GM12878 (cell line): ENCODE data around the gene MSI2. TPM values are rescaled to one million over a fixed set of nuclear protein-coding genes. Genes with fewer than 3 reads are reported as not detected.

Experiments
- ATAC-seq: fragments of 200-7000 bp; cut with Tn5 transposase; 3 replicates; pipeline ENCODE4 v1.9.1; 2020; ENCODE audit warnings: mild to moderate bottlenecking, moderate library complexity
- BruUV-seq: library from RNA; stranded (reverse); fragments of 400-500 nt; replicated peaks from 2 replicates; lab custom pipeline; 2021; lab: Mats Ljungman, UMichigan
- CTCF ChIA-PET: fragments of 300-600 bp; sonication (Branson Sonifier 250); formaldehyde crosslinking; extraction: SDS; loops from one replicate; lab custom pipeline; 2021; ENCODE audit warnings: inconsistent platforms; lab: Yijun Ruan, JAX
- POLR2A ChIA-PET: fragments of 350-600 bp; formaldehyde crosslinking; extraction: SDS; loops from one replicate; lab custom pipeline; 2021; ENCODE audit warnings: inconsistent platforms; lab: Charles Lee
- RAD21 ChIA-PET: fragments of 300-600 bp; sonication (Branson Sonifier 250); formaldehyde crosslinking; loops from one replicate; lab custom pipeline; 2023; ENCODE audit warnings: antibody characterized with exemption; ENCODE audit not compliant: unreplicated experiment; lab: Charles Lee
- SMC1A ChIA-PET: fragments of 300-600 bp; sonication (Branson Sonifier 250); formaldehyde crosslinking; loops from one replicate; lab custom pipeline; 2023; ENCODE audit not compliant: unreplicated experiment, uncharacterized antibody; lab: Charles Lee
- DNase-seq: peaks from one replicate; pipeline ENCODE4 v3.0.0-alpha.2; 2011; ENCODE audit warnings: low read depth, low spot score
- FAIRE-seq: peaks from 3 replicates; lab custom pipeline; 2011; peaks lifted over from hg19 to GRCh38; lab: Jason Lieb, UNC
- H2AFZ ChIP-seq: 2 replicates; pipeline ENCODE4 v1.6.0; 2011; ENCODE audit warnings: low read depth, low read length, control low read depth; ENCODE audit not compliant: control insufficient read depth
- H3K27ac ChIP-seq: 2 replicates; pipeline ENCODE4 v1.5.1; 2011; ENCODE audit warnings: control low read depth; ENCODE audit not compliant: control insufficient read depth, insufficient read depth
- H3K27me3 ChIP-seq, 2 experiments: replicated peaks in 1 of 2; 2 replicates each; pipeline versions ENCODE4 v1.6.0 to v1.6.1; 2011; ENCODE audit warnings: low read length in 1 of 2; ENCODE audit not compliant: control insufficient read depth in 2 of 2, insufficient read depth in 2 of 2
- H3K36me3 ChIP-seq, 2 experiments: 2 replicates each; pipeline ENCODE4 v1.5.1; 2011; ENCODE audit warnings: low read length in 1 of 2; ENCODE audit not compliant: control insufficient read depth in 2 of 2, insufficient read depth in 2 of 2
- H3K4me1 ChIP-seq: 2 replicates; pipeline ENCODE4 v1.6.1; 2011; ENCODE audit warnings: mild to moderate bottlenecking, low read length, moderate library complexity, mixed read lengths; ENCODE audit not compliant: control insufficient read depth, insufficient read depth
- H3K4me2 ChIP-seq: 2 replicates; pipeline ENCODE4 v1.6.0; 2011; ENCODE audit warnings: control low read depth; ENCODE audit not compliant: control insufficient read depth, insufficient read depth
- H3K4me3 ChIP-seq: fragments of 200-600 bp; sonication (generic); 2 replicates; pipeline ENCODE4 v1.5.1; 2016
- H3K79me2 ChIP-seq: 2 replicates; pipeline ENCODE4 v1.6.0; 2011; ENCODE audit warnings: low read length; ENCODE audit not compliant: control insufficient read depth, insufficient read depth
- H3K9ac ChIP-seq: 2 replicates; pipeline ENCODE4 v1.8.0; 2011; ENCODE audit warnings: low read length, control low read depth, mixed read lengths; ENCODE audit not compliant: control insufficient read depth, insufficient read depth
- H3K9me3 ChIP-seq: replicated peaks from 3 replicates; pipeline ENCODE4 v1.5.1; 2011; ENCODE audit warnings: mild to moderate bottlenecking, low read length; ENCODE audit not compliant: control insufficient read depth, insufficient read depth
- H4K20me1 ChIP-seq: 2 replicates; pipeline ENCODE4 v1.6.0; 2011; ENCODE audit not compliant: control insufficient read depth, insufficient read depth
- ESRRA ChIP-seq: IDR thresholded peaks from 2 replicates; pipeline ENCODE4 v1.6.1; 2012; ENCODE audit warnings: mild to moderate bottlenecking, low read length, improper control_type of control experiment
- GATAD2B ChIP-seq: fragments of 450-650 bp; conservative IDR thresholded peaks from 2 replicates; pipeline ENCODE4 v1.6.1; 2017; ENCODE audit warnings: low read depth, mild to moderate bottlenecking, moderate library complexity
- MEF2A ChIP-seq: IDR thresholded peaks from 2 replicates; pipeline ENCODE4 v1.6.1; 2011; ENCODE audit warnings: low read depth, mild to moderate bottlenecking, low read length, moderate library complexity; ENCODE audit not compliant: insufficient read depth
- MYB ChIP-seq: fragments of 150-350 bp; IDR thresholded peaks from 2 replicates; pipeline ENCODE4 v1.6.1; 2014; ENCODE audit warnings: mild to moderate bottlenecking, low read depth, low read length, borderline replicate concordance
- NR2F1 ChIP-seq: fragments of 450-650 bp; conservative IDR thresholded peaks from 2 replicates; pipeline ENCODE4 v1.6.1; 2017; ENCODE audit warnings: mild to moderate bottlenecking
- RAD21 ChIP-seq: IDR thresholded peaks from 2 replicates; pipeline ENCODE4 v1.6.1; 2011; ENCODE audit warnings: mild to moderate bottlenecking, low read depth, low read length, moderate library complexity; ENCODE audit not compliant: insufficient read depth
- RB1 ChIP-seq: fragments of 450-650 bp; formaldehyde crosslinking; IDR thresholded peaks from 2 replicates; pipeline ENCODE4 v1.6.1; 2017; ENCODE audit warnings: mild to moderate bottlenecking, borderline replicate concordance
- SMARCA5 ChIP-seq: fragments of 450-650 bp; IDR thresholded peaks from 2 replicates; pipeline ENCODE4 v1.6.1; 2017; ENCODE audit warnings: mild to moderate bottlenecking
- SMC3 ChIP-seq: IDR thresholded peaks from 2 replicates; pipeline ENCODE4 v1.6.1; 2011; ENCODE audit warnings: low read length, improper control_type of control experiment, borderline replicate concordance
- STAT3 ChIP-seq: IDR thresholded peaks from 2 replicates; pipeline ENCODE4 v1.6.1; 2011; ENCODE audit warnings: low read depth, low read length, improper control_type of control experiment
- YY1 ChIP-seq: IDR thresholded peaks from 2 replicates; pipeline ENCODE4 v1.6.1; 2011; ENCODE audit warnings: low read depth, mild to moderate bottlenecking, low read length
- WGBS: methylation state at CpG from one replicate; pipeline ENCODE4 v1.1.6; 2016; ENCODE audit warnings: low lambda C conversion rate; ENCODE audit not compliant: insufficient replicate concordance, insufficient coverage; ENCODE audit errors: missing lambda C conversion rate; 5-methylcytosine and 5-hydroxymethylcytosine counted together
- in situ Hi-C: fragments of 300-500 bp; cut with MboI; formaldehyde crosslinking; loops from 9 replicates; pipeline ENCODE4 v1.14.3; 2018; ENCODE audit warnings: mixed read lengths
- intact Hi-C: fragments of 100-400 bp; cut with micrococcal nuclease; formaldehyde crosslinking; loops from one replicate; pipeline ENCODE4 v1.14.2; 2022; ENCODE audit not compliant: unreplicated experiment
- polyA plus RNA-seq, 11 experiments: library from polyadenylated mRNA; depleted of rRNA in 4 of 11; unstranded in 6 of 11; stranded (reverse) in 5 of 11; fragments of >200 nt; fragmentation: Nextera tagmentation in 4 of 11; fragmentation: Illumina TruSeq in 1 of 11; extraction: Ambion mirVana in 4 of 11; extraction: Trizol in 1 of 11; gene quantifications; 1 replicate in 1 of 11; 2 replicates in 10 of 11; pipeline versions ENCODE4 v1.2.1 to v1.2.3, GENCODE V29; 2011 to 2016; ENCODE audit warnings: inconsistent platforms in 2 of 11, missing spikeins in 2 of 11, low read depth in 1 of 11
- total RNA-seq, 4 experiments: library from RNA; depleted of rRNA in 3 of 4; stranded (reverse); fragments of >200 nt in 3 of 4; fragmentation: Illumina TruSeq in 1 of 4; extraction: Trizol in 1 of 4; gene quantifications; 2 replicates each; pipeline versions ENCODE4 v1.2.1 to v1.2.3, GENCODE V29; 2013 to 2021
- TF ChIP-seq, protein P1 (sequence below): IDR thresholded peaks from 2 replicates; pipeline ENCODE4 v1.6.1; 2012; ENCODE audit warnings: low read depth, low read length, improper control_type of control experiment
- TF ChIP-seq, protein P2 (sequence below), 3 experiments: IDR thresholded peaks in 2 of 3; conservative IDR thresholded peaks in 1 of 3; 2 replicates each; pipeline ENCODE4 v1.5.1; 2011; ENCODE audit warnings: low read depth in 3 of 3, low read length in 3 of 3, mild to moderate bottlenecking in 3 of 3, control low read depth in 2 of 3, moderate library complexity in 2 of 3, inconsistent platforms in 1 of 3, mixed read lengths in 1 of 3; ENCODE audit not compliant: control insufficient read depth in 2 of 3, insufficient read depth in 1 of 3; ENCODE audit errors: extremely low read depth in 1 of 3

Gene MSI2
- total and polyA plus RNA-seq, 10 of the 15 experiments (the other 5 are each of a cell fraction or from before 2014, with no cell fraction given): 6.1 to 76.1 (median 42.0) TPM

GRCh38 chr17:57671667-57672632 lies 415.6 kb downstream of the MSI2 start:
- BruUV-seq: no TSS peak
- in situ Hi-C loops (no loop called here), intact Hi-C loops (loop anchor here (1.0 to 10.0 kb wide), 5 partner anchors 75 to 537 kb away; partner anchors contain the start of gene CCDC182)
- Histone ChIP-seq H3K4me2 (no peak overlapping the region), H4K20me1 (no peaks in the 10 kb centered on the region), H3K36me3 (peaks cover 4 to 12% of the 10 kb centered on the region in 2 experiments), H3K4me1 (peaks cover 4% of the 10 kb centered on the region; the same call in 1 of the 2 replicates), H3K4me3 (no peak overlapping the region), H3K79me2 (no peaks in the 10 kb centered on the region), H3K27ac (no peak overlapping the region), H3K9ac (no peak overlapping the region), H3K27me3 (no peaks in the 10 kb centered on the region), H2AFZ (no peak overlapping the region), H3K9me3 (no peaks in the 10 kb centered on the region)
- 37% methylated on average over 20 of the region's 21 CpGs for WGBS
- ATAC-seq: peak; percentile 100
- CTCF ChIA-PET: interaction anchor here (0.5 to 4.8 kb wide), 83 partner anchors 8 to 705 kb away, joined by 3 to 88 read pairs (median 4); no protein-coding TSS in a partner anchor
- TF ChIP-seq NR2F1 (peak; percentile 42; the same call in 1 of the 2 replicates), GATAD2B (0 out of 2 replicates have a peak, but pooled peaks have one; percentile 31), MYB (no peak), RB1 (0 out of 2 replicates have a peak, but pooled peaks have one; percentile 30), SMC3 (peak; percentile 88), SMARCA5 (peak; percentile 66; the same call in 1 of the 2 replicates), ESRRA (peak; percentile 60; the same call in 1 of the 2 replicates), STAT3 (no peak), YY1 (peak; percentile 54; the same call in 1 of the 2 replicates), MEF2A (0 out of 2 replicates have a peak, but pooled peaks have one; percentile 22), RAD21 (peak; percentile 82)
- TF ChIP-seq, protein P1, sequence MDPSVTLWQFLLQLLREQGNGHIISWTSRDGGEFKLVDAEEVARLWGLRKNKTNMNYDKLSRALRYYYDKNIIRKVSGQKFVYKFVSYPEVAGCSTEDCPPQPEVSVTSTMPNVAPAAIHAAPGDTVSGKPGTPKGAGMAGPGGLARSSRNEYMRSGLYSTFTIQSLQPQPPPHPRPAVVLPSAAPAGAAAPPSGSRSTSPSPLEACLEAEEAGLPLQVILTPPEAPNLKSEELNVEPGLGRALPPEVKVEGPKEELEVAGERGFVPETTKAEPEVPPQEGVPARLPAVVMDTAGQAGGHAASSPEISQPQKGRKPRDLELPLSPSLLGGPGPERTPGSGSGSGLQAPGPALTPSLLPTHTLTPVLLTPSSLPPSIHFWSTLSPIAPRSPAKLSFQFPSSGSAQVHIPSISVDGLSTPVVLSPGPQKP: no peak
- TF ChIP-seq, protein P2, sequence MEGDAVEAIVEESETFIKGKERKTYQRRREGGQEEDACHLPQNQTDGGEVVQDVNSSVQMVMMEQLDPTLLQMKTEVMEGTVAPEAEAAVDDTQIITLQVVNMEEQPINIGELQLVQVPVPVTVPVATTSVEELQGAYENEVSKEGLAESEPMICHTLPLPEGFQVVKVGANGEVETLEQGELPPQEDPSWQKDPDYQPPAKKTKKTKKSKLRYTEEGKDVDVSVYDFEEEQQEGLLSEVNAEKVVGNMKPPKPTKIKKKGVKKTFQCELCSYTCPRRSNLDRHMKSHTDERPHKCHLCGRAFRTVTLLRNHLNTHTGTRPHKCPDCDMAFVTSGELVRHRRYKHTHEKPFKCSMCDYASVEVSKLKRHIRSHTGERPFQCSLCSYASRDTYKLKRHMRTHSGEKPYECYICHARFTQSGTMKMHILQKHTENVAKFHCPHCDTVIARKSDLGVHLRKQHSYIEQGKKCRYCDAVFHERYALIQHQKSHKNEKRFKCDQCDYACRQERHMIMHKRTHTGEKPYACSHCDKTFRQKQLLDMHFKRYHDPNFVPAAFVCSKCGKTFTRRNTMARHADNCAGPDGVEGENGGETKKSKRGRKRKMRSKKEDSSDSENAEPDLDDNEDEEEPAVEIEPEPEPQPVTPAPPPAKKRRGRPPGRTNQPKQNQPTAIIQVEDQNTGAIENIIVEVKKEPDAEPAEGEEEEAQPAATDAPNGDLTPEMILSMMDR (IDR thresholded peaks at IDR 0.05 in 2 of 3, conservative IDR thresholded peaks at IDR 0.05 in 1 of 3; ENCODE audit: control insufficient read depth in 2 of 3, extremely low read depth in 1 of 3, insufficient read depth in 1 of 3, low read depth in 3 of 3, low read length in 3 of 3): peak; percentile 90 to 95 (median 93)
- peak; percentile 90 for FAIRE-seq
- RAD21 ChIA-PET: interaction anchor here (0.6 to 2.3 kb wide), 39 partner anchors 12 to 553 kb away, joined by 3 to 42 read pairs (median 4); no protein-coding TSS in a partner anchor
- POLR2A ChIA-PET: interaction anchor here (0.7 to 1.5 kb wide), 2 partner anchors 146 to 230 kb away, joined by 3 read pairs; no protein-coding TSS in a partner anchor
- DNase-seq: no peak
- SMC1A ChIA-PET: interaction anchor here (0.6 to 6.3 kb wide), 36 partner anchors 9 to 434 kb away, joined by 3 to 57 read pairs (median 4); no protein-coding TSS in a partner anchor
